HepG2 (cell line): ENCODE data around the gene DGKG. TPM values are rescaled to one million over a fixed set of nuclear protein-coding genes. Genes with fewer than 3 reads are reported as not detected.

Experiments
- ATAC-seq: fragments of 200-7000 bp; cut with Tn5 transposase; 3 replicates; pipeline ENCODE4 v1.9.1; 2020; ENCODE audit warnings: mild to moderate bottlenecking, moderate library complexity
- BruUV-seq: library from RNA; stranded (reverse); fragments of 400-500 nt; replicated peaks from 2 replicates; lab custom pipeline; 2021; lab: Mats Ljungman, UMichigan
- CTCF ChIA-PET: fragments of 300-600 bp; formaldehyde crosslinking; extraction: SDS; loops from one replicate; lab custom pipeline; 2021; ENCODE audit warnings: low total read pairs, inconsistent platforms, low intra/inter-chr PET ratio; lab: Yijun Ruan, JAX
- POLR2A ChIA-PET: fragments of 350-600 bp; sonication (Branson Sonifier 250); formaldehyde crosslinking; loops from one replicate; lab custom pipeline; 2020; ENCODE audit warnings: antibody characterized with exemption, inconsistent platforms; lab: Yijun Ruan, JAX
- DNase-seq: peaks from one replicate; pipeline ENCODE4 v3.0.0-alpha.2; 2015; ENCODE audit warnings: low spot score
- FAIRE-seq: peaks from 3 replicates; lab custom pipeline; 2011; peaks lifted over from hg19 to GRCh38; lab: Jason Lieb, UNC
- H2AFZ ChIP-seq: one replicate; pipeline ENCODE4 v1.6.1; 2011; ENCODE audit warnings: low read length, inconsistent platforms
- H3K27ac ChIP-seq: fragments of 300-600 bp; 3 replicates; pipeline ENCODE4 v1.8.0; 2011; ENCODE audit warnings: mixed run types, mild to moderate bottlenecking, mixed read lengths, low read length, inconsistent platforms; ENCODE audit not compliant: insufficient read depth; ENCODE audit errors: extremely low read length
- H3K27me3 ChIP-seq, 2 experiments: fragments of 200-600 bp in 1 of 2; 2 replicates in 1 of 2; 3 replicates in 1 of 2; pipeline versions ENCODE4 v1.6.0 to v1.8.0; 2011; ENCODE audit warnings: low read length in 2 of 2, mild to moderate bottlenecking in 2 of 2, moderate library complexity in 2 of 2, inconsistent platforms in 1 of 2; ENCODE audit not compliant: insufficient read depth in 2 of 2, control insufficient read depth in 1 of 2
- H3K36me3 ChIP-seq, 2 experiments: fragments of 200-600 bp in 1 of 2; replicated peaks in 1 of 2; 2 replicates in 1 of 2; 3 replicates in 1 of 2; pipeline versions ENCODE4 v1.5.1 to v1.8.0; 2011; ENCODE audit warnings: low read length in 2 of 2, inconsistent platforms in 1 of 2; ENCODE audit not compliant: insufficient read depth in 2 of 2, control insufficient read depth in 1 of 2
- H3K4me1 ChIP-seq: 2 replicates; pipeline ENCODE4 v1.5.1; 2012; ENCODE audit warnings: low read length, inconsistent platforms; ENCODE audit not compliant: insufficient read depth
- H3K4me2 ChIP-seq: 2 replicates; pipeline ENCODE4 v1.6.0; 2011; ENCODE audit warnings: low read depth, low read length, inconsistent platforms
- H3K4me3 ChIP-seq, 3 experiments: fragments of 200-600 bp in 1 of 3; sonication (generic), shearing (Covaris generic) in 1 of 3; replicated peaks in 1 of 3; 2 replicates each; pipeline ENCODE4 v1.5.1; 2011 to 2016; ENCODE audit warnings: low read length in 3 of 3, inconsistent platforms in 2 of 3, low read depth in 2 of 3, mild to moderate bottlenecking in 2 of 3, control low read depth in 1 of 3, mixed read lengths in 1 of 3; ENCODE audit not compliant: insufficient read depth in 1 of 3
- H3K79me2 ChIP-seq: one replicate; pipeline ENCODE4 v1.6.1; 2011; ENCODE audit warnings: low read length, inconsistent platforms; ENCODE audit not compliant: insufficient read depth
- H3K9ac ChIP-seq: 2 replicates; pipeline ENCODE4 v1.6.0; 2011; ENCODE audit warnings: mild to moderate bottlenecking, low read depth, low read length, inconsistent platforms; ENCODE audit not compliant: insufficient read depth
- H3K9me3 ChIP-seq: 2 replicates; pipeline ENCODE4 v1.5.1; 2012; ENCODE audit warnings: mild to moderate bottlenecking, low read length
- H4K20me1 ChIP-seq: 2 replicates; pipeline ENCODE4 v1.6.0; 2011; ENCODE audit warnings: inconsistent platforms, mild to moderate bottlenecking, low read length, moderate library complexity; ENCODE audit not compliant: insufficient read depth
- ARID3A ChIP-seq: IDR thresholded peaks from 2 replicates; pipeline ENCODE4 v1.6.1; 2012; ENCODE audit warnings: low read depth, low read length, improper control_type of control experiment
- PATZ1 ChIP-seq: sonication (generic); formaldehyde crosslinking; IDR thresholded peaks from 2 replicates; pipeline ENCODE4 v1.4.0; 2020; ENCODE audit warnings: missing genetic modification reagents
- PRMT3 ChIP-seq: sonication (generic); formaldehyde crosslinking; IDR thresholded peaks from 2 replicates; pipeline ENCODE4 v1.8.1; 2022; ENCODE audit warnings: low read depth, mild to moderate bottlenecking, moderate library complexity, missing genetic modification reagents, borderline replicate concordance
- SIX4 ChIP-seq: sonication (generic); formaldehyde crosslinking; IDR thresholded peaks from 2 replicates; pipeline ENCODE4 v1.4.0; 2020; ENCODE audit warnings: missing genetic modification reagents
- ZBTB8A ChIP-seq: sonication (generic); formaldehyde crosslinking; IDR thresholded peaks from 2 replicates; pipeline ENCODE4 v1.4.0; 2020; ENCODE audit warnings: mild to moderate bottlenecking, low read depth, missing genetic modification reagents, borderline replicate concordance
- ZMYM3 ChIP-seq: sonication (generic); formaldehyde crosslinking; IDR thresholded peaks from 2 replicates; pipeline ENCODE4 v1.5.1; 2020; ENCODE audit warnings: mild to moderate bottlenecking, missing genetic modification reagents
- ZNF7 ChIP-seq: IDR thresholded peaks from 2 replicates; pipeline ENCODE4 v1.6.1; 2016; ENCODE audit warnings: missing biosample characterization, missing genetic modification reagents
- WGBS: methylation state at CpG from one replicate; pipeline ENCODE4 v1.1.6; 2017; ENCODE audit warnings: low lambda C conversion rate; 5-methylcytosine and 5-hydroxymethylcytosine counted together
- in situ Hi-C: cut with HindIII; loops from 2 replicates; pipeline ENCODE4 v1.10.0; 2017; ENCODE audit warnings: low pct_unique_long_range_greater_than_20kb; ENCODE audit not compliant: extremely low pct_ligation_motif_present
- intact Hi-C: fragments of 100-400 bp; cut with micrococcal nuclease; formaldehyde crosslinking; loops from one replicate; pipeline ENCODE4 v1.10.0; 2022; ENCODE audit not compliant: unreplicated experiment
- polyA plus RNA-seq, 8 experiments: library from polyadenylated mRNA; depleted of rRNA in 3 of 8; stranded (reverse) in 7 of 8; unstranded in 1 of 8; fragments of >200 nt; fragmentation: Illumina TruSeq in 4 of 8; extraction: Trizol in 4 of 8; gene quantifications; 2 replicates each; pipeline versions ENCODE4 v1.2.1 to v1.2.3, GENCODE V29; 2011 to 2016; ENCODE audit warnings: low read depth in 4 of 8, missing spikeins in 1 of 8, mixed read lengths in 1 of 8; ENCODE audit not compliant: insufficient read depth in 1 of 8
- total RNA-seq, 5 experiments: library from RNA; depleted of rRNA; stranded (reverse); fragments of >200 nt; fragmentation: Illumina TruSeq; extraction: Trizol; gene quantifications; 2 replicates each; pipeline ENCODE4 v1.2.3, GENCODE V29; 2016; ENCODE audit warnings: low read depth in 1 of 5

Gene DGKG
- total and polyA plus RNA-seq, 2 of the 13 experiments (the other 11 are each of a cell fraction or from before 2014, with no cell fraction given) = 3.8 to 6.2 TPM

- no peak for TF ChIP-seq ARID3A
- no peak for TF ChIP-seq SIX4
- TF ChIP-seq ZBTB8A (CRISPR knock-in tag) = no peak
- no peak for TF ChIP-seq ZMYM3 (CRISPR knock-in tag)
These were observed 181.9 kb downstream of the DGKG start (continued) for GRCh38 chr3:186180151-186180550.

GRCh38 chr3:186178412-186178811 lies 183.6 kb downstream of the DGKG start:
- BruUV-seq = no TSS peak
- H3K4me2 ChIP-seq = no peak overlapping the region
- H3K36me3 ChIP-seq = peaks cover 0 to 4% of the 10 kb centered on the region in 2 experiments; a peak in 2 of 5 replicates
- H3K4me3 ChIP-seq = no peak overlapping the region
- H3K9me3 ChIP-seq = no peaks in the 10 kb centered on the region
- H3K27me3 ChIP-seq = no peaks in the 10 kb centered on the region
- H3K27ac ChIP-seq = no peak overlapping the region
- CTCF ChIA-PET = no interaction called here
- FAIRE-seq (no peak), DNase-seq (no peak), ATAC-seq (no peak)
- TF ChIP-seq PRMT3 (no peak), PATZ1 (CRISPR knock-in tag) (no peak), ZNF7 (CRISPR knock-in tag) (no peak)
- WGBS = 95% methylated on average over 4 of the region's 4 CpGs
- in situ Hi-C loops = no loop called here
- H3K9ac ChIP-seq = no peak overlapping the region
- H4K20me1 ChIP-seq = no peaks in the 10 kb centered on the region
- intact Hi-C loops = no loop called here
- peaks cover 25% of the 10 kb centered on the region for H3K4me1 ChIP-seq
- POLR2A ChIA-PET = no interaction called here
- no peak overlapping the region for H2AFZ ChIP-seq
- no peaks in the 10 kb centered on the region for H3K79me2 ChIP-seq
